HG03571 (cell line): ENCODE results near the gene TGOLN2.

Experiments
- ATAC-seq: cut with Tn5 transposase; IDR thresholded peaks from one replicate; pipeline ENCODE4 v1.9.1; 2021; ENCODE audit not compliant: unreplicated experiment

The TGOLN2 gene

DNA sequence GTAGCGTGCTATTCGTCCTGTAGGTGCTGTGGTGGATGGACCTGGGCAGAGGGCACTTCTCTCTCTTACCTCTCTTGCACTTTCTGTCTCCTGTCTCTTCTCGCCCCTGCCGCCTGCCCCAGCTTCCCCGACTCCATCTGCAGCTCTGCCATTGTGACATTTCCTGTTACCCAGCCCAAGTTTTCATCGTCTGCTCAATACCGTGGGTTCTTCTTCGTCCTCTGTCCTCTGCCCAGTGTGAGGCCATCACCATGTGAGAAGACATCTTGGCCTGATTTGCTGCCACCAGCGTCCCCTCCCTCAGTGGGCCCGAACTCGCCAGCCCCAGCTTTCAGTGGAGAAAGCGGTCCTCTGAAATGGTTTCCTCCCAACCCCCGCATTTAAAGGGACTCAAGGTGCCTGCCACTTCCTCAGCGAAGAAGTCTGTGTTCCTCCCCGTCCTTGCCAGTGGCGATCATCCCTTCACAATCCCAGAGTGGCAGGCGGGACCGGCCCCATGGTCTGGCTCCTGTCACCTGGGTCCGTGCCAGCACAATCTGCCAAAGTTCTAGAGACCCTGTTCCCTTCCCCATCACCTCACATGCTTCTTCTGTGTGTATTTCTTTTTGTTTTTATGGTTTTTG lies 18.0 kb downstream of the TGOLN2 start:
- ATAC-seq: no peak

DNA sequence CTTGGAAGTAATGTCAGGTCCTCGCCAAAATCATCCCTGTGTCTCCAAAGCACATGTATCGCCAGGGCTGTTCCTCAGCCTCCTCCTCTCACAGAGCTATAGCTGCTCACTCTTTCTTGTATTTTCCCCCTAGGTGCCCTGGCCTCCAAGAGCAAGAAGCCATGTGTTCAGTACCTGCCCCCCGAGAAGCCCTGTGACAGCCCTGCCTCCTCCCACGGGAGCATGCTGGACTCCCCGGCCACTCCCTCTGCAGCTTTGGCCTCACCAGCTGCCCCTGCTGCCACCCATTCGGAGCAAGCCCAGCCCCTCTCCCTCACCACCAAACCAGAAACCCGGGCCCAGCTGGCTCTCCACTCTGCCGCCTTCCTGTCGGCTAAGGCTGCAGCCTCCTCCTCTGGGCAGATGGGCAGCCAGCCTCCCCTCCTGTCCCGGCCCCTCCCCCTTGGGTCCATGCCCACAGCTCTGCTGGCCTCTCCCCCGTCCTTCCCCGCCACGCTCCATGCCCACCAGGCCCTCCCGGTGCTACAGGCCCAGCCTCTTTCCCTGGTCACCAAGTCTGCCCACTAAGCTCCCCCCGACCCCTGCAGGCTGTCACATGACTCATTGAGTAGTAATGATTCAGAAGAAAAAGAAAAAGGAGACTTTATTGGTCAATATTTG lies 18.8 kb downstream of the TGOLN2 start:
- ATAC-seq: no peak

DNA sequence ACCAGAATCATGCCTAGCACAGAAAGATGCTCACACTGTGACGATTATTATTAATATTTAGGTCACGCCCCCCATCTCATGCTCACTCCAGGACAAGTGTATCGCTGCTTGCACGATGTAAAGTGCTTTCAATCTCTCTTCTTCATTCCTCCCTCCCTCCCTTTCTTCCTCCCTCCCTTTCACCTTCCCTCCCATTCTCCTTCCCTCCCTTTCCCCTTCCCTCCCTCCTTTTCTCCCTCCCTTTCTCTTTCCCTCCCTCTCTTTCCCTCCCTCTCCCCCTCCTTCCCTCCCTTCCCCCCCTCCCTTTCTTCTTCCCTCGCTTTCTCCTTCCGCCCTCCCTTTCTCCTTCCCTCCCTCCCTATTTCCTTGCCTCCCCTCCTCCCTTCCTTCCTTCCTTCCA lies 19.6 kb downstream of the TGOLN2 start:
- no peak for ATAC-seq

DNA sequence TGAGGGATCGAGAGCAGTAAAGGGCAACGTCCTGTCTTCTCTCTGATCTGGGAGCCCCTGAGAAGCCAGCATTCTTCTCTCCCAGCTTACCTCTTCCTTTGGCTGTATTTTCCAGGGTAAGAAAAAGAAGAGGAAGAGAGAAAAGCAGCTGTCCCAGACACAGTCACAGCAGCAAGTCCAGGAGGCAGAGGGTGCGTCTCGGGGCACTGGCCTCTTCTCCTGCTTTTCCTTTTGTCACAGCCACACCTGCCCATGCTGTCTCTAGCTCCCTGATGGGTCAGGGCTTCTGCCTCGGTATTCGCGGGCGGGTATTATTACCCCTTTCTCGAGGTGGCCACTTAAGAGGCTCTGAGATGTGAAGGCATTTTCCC lies 20.3 kb downstream of the TGOLN2 start:
- no peak for ATAC-seq

DNA sequence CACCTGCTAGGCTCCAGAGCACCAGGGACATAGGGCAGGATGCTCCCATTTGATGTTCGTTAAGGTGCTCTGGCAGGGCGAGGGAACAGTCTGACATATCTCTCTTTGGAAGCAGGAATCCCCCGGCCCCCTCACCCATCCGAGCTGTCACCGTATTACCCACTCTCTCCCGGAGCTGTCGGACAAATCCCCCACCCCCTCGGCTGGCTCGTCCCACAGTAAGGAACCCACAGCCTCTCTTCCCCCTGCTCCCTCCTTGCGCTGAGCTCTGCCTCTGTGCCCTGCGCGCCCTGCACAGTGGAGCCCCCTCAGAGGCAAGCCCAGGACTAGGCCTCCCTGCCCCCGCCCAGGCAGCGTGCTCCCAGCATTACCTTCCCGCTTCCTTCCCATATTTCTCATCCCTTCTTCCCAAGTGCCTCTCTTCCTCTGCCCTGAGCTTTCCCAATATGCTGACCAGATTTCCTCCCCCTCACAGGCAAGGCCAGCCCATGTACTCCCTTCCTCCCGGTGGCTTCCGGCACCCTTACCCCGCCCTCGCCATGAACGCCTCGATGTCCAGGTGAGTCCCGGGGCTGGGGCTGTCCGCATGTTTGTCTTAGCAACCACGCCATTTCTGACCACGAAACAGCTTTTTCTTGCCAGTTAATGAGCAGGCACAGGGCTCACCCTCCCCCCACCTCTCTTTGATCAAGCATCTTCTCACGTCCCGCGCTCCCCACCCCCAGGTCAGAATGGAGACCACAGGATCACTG lies 23.8 kb downstream of the TGOLN2 start:
- no peak for ATAC-seq

DNA sequence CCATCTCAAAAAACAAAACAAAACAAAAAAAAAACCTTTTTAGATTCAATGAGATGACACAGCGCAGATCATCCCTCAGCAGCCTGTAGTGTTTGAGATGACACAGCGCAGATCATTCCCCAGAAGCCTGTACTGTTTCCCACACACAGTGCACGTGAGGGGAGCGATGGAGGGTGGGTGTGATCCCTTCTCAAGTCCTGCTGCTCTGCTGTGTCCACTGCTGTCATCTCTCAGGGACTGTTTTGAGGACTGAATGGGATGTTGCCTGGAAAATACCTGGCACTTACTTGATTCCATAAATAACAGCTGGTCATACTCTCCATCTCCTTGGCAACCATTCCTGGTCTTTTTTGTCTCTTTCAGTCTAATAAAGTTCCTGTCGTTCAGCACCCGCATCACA lies 25.7 kb downstream of the TGOLN2 start:
- no peak for ATAC-seq

DNA sequence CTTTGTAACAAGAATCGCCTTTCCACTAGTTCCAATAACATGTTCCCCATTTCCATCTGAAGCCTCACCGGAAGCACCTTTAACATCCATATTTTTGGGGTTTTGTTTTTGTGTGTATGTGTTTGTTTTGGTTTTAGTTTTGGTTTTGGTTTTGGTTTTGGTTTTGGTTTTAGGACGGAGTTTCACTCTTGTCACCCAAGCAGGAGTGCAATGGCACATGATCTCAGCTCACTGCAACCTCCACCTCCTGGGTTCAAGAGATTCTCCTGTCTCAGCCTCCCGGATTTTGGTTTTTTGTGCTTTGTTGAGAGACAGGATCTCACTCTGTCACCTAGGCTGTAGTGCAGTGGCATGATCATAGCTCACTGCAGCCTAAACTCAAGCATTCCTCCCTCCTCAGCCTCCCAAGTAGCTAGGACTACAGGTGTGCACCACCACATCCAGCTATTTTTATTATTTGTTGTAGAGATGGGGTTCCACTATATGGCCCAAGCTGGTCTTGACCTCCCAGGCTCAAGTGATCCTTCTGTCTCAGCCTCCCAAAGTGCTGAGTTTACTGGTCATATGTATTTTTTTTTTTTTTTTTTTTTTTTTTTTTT lies 36.3 kb downstream of the TGOLN2 start:
- ATAC-seq: no peak

DNA sequence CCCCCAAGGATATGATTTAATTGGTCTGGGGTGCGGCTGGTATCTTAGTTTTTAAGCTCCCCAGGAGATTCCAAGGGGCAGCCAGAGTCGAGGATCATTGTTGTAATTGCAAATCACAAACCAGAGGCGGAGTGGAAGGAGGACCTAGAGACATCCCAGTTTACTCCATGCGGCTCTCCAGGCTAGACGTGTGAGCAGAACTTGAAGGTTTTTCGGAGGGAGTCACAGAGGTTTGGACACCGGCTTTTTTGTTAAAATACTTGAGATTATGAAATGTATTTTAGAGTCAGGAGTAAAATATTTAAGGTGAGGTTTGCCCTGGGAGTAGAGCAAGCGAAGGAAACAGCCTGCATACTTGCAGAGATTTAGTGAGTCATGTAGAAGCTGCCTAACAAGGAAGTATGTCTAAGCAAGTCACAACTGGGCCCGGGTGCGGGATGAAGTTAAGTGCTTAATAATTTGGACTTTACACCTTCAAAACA lies 39.5 kb downstream of the TGOLN2 start:
- ATAC-seq: no peak

DNA sequence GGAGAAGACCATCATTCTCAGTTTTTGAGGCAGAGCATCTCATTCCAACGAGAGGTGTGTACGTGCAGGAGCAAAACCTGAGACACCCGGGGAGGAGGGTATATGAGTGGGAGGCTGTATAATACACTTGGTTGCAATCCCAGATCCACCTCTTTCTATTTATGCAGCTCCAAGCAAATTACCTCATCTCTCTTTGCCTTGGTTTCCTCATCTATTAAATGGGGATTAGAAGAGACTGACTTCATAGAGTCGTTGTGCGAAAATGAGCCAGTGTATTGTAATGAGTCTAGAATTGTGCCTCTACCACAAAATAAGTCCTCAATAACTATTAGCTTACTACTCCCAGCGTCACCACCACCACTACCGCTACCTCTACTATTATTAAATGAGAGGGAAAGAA lies 40.1 kb downstream of the TGOLN2 start:
- ATAC-seq: no peak

DNA sequence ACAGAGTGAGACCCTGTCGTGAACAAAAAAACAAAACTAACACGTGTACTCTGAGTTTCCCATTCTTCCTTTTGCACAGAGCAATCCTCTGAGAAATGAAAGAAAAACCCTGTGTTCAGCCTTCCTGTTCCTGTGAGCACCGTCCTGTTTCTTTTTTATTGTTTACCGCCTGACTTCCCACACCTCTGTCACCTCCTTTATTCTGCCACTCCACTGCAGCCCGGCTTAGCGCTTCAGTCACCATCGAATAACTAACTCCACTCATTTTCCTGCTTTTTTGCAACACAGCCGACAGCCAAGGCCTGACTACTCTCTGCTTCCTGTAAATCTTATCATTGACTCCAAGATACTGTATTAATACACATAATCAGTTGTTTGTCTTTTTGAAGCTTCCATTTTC lies 40.9 kb downstream of the TGOLN2 start:
- ATAC-seq: no peak

DNA sequence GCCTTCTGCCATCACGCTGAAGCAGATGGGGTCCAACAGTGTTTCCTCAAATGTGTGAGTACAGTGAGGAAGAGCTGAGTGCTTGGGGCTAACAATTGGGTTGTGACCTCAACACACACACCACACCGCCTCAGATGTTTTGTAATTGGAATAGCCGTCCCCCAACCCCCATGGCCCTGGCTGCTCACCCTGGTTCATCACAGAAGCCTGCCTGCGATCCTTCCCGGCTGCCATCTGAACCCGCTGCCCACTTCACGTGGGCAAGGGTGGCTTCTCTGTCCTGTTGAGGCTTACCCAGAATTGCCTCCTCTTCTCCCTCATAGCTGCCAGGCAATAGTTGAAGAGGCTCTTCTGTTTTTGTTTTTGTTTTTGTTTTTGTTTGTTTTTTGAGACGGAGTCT lies 44.1 kb downstream of the TGOLN2 start:
- ATAC-seq: no peak

DNA sequence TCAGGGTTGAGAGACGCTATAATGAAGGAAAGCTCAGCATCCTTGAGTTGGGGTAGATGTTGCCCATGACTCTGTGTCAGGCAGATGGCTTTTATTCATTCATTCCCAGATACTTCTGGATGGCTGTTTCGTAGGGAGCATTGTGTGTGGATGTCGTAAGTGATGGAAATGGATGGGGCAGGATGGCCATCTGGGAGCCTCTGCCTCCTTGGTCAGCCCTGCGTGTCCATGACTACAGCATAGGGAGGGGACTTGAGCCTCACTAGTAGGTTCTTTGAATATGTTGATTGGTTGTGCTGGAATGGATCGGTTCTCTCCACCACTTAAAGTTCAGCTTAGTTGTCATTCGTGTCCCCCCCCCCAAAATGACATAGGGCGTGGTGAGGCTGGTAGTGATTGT lies 44.9 kb downstream of the TGOLN2 start:
- no peak for ATAC-seq

DNA sequence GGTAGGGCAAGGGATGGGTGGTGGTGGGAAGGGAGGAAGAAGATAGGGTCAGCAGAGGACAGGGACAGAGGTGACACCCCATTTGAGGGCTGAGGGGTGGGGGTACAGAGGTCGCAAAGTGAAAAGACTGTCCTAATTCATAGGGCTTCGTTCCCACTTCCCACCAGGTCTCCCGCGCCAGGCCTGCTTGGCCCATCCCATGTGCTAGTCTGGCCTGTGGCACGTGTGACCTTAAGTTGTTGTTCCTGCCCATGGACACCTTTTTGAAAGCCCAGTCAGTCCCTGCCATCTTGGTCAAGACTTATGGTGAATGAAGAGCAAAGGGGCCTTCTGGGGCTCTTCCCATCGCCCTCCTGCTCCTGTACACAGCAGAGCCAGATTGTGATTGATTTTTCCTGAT lies 46.2 kb downstream of the TGOLN2 start:
- ATAC-seq: no peak

DNA sequence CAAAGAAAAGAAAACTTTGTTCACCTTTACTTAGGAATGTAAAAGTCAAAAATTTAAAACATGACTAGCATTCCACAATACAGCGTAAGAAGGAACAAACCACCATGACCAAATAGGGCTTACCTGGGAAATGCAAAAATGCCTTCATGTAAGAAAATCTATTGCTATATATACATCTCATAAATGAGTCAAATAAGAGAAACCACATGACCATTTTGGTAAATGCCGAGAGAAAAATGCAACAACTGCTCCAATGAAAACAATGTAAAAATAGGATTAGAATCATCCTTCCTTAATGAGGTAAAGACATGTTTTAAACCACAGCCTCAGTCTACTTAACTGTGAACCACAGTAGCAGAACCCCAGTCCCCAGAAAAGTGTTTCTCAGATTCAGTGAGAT lies 49.4 kb downstream of the TGOLN2 start:
- no peak for ATAC-seq

DNA sequence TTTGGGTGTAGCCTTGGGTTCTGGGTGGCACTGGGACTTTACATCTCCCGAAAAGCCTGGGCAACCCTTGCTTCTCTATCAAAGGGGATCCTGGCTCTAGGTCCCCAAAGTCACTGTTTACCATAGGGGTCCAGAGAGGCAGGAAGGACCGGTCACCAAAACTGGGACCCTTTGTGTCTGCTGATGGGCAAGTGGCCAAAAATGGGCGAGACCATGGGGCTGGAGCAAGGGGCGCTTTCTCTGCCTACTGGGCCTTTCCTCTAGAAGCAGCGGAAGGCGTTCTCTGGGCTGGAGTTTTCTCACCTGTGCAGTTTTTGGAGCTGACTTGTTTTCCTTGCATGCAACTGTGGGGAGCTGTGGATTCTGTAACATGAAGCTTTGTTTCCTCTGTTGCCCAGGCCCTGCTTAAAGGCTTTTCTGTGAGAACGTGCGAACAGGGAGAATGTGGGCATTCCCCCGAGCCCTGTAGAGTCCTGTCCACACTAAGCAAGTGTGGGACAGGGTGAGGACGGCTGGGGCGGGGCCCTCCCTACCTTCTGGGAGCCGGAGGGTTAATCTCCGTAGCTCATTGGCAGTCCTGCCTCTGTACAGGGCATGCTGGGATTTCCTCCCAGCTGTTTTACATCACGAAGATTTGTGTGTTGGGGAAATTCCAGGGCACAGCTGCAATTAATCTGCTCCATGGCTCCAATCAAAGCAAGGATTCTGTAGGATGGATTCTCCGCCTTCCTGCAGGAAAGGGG lies 50.2 kb downstream of the TGOLN2 start:
- no peak for ATAC-seq

DNA sequence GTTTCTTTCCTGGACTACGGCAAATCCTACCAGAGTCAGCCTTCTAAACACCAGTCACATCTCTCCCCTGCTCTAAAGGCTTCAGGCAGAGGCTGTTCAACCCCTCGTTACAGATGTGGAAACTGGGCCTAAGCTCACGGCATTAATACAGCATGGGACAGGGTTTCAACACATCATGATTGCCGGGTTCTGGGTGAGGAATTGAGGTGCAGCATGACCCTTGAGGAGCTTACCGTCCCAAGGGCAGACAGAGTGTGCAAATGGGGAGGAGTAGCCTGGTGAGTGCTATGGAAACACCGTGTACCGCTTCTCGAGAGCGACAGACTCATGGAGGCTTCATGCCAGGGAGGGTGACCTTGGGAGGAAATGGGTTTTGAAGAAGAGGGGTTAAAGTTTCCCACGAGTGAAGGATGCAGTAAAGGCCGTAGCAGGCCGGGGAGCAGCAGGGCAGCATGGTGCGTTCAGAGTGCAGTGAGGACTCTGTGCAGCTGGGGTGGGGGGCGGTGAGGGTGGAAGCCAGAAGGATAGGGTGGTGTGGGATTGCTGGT lies 51.1 kb downstream of the TGOLN2 start:
- ATAC-seq: no peak

DNA sequence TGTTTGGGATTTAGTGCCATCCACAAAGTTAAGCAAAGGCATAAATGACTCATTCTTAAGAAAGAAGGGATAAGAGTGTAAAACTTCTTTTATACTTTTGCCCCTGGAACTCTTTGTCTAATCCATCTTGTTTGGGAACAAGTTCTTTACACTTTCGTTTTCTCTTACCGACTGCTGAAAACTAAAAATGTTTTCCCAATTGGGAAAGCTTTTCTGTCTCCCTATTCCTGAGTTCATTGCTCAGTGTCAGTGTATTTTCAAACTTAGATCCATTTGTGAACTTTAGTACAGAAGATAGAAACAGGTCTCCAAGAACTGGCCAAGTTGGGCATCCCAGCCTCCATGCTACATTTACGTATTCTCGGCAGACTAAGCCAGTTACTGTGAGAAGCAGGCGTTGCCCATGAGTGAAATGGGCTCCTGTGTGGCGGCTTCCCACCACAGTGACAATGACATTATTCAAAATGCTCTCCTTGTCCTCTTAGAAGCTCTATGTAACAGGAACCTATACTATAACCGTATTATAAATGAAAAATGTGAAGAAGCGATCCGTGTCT lies 51.7 kb downstream of the TGOLN2 start:
- no peak for ATAC-seq

DNA sequence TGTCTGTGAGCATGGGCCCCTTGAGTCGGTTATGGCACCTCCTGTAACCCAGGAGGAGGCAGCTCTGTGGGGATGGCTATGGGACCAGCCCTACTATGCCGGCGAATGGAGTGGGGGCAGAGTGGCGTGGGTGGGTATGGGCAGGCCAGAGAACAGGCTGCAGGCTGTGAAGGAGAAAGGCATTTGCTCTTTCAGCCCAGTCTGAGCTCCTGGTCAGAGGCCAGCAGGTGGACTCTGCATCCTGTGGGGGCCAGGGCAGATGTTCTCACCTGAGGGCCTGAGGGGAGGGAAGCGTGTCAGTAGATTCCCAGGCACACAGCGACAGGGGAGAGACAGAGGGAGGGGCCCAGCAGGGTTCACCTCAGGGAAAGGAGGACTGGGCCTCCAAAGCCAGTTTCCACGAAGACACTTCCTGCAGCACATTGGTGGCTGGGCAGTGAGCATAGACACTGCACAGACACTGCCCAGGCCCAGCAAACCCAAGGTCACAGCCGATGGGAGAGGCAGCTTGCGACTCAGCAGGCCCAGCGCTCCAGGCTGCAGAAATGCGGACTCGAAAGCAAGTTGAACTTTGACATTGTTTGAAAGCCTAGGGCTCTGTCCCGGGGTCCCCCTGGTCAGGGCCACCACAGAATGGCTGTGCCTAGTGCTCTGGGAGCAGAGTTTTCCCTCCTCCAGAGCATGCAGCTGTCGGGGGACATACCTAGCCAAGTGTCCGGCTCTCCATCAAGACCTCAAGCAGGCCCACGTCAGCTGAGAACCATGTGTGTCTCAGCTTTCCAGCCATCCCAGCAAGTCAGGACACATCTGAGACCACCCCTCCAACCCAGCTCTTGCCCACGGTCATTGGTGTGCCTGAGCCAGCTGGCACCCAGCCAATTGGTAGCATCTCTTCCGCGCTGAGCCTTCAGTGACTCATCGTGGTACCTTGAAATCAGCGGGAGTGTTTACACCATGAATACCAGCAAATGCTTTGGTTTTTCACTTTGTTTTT lies 53.8 kb downstream of the TGOLN2 start:
- no peak for ATAC-seq

DNA sequence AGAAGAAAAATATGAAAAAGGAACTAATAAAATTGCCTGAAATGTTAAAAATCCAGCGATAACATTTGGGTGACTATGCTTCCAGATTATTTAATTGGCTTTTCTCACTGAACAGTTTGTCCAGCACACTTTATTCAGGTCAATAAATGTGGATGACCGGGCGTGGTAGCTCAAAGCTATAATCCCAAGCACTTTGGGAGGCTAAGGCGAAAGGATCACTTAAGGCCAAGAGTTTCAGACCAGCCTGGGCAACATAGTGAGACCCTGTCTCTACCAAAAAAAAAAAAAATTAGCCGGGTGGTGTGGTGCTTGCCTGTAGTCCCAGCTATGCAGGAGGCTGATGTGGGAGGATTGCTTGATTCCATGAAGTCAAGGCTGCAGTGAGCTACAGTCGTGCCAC lies 55.4 kb downstream of the TGOLN2 start:
- ATAC-seq: no peak
